GM23248 (cell line): ENCODE measurements around the gene TEF. TPM values are rescaled to one million over a fixed set of nuclear protein-coding genes. Genes with fewer than 3 reads are reported as not detected.
A peak's percentile ranks its signal among the peaks of the same experiment; 100 is the strongest.

Source experiments
- DNase-seq: peaks from one replicate; pipeline ENCODE4 v3.0.0-alpha.2; 2015
- H2AFZ ChIP-seq: fragments of 200-600 bp; sonication (generic); 2 replicates; pipeline ENCODE4 v1.6.1; 2016; ENCODE audit warnings: antibody characterized with exemption
- H3F3A ChIP-seq: fragments of 200-600 bp; sonication (generic); 2 replicates; pipeline ENCODE4 v1.6.1; 2016; ENCODE audit warnings: mild to moderate bottlenecking, antibody characterized with exemption, mixed run types; ENCODE audit not compliant: insufficient read depth
- H3K27ac ChIP-seq: fragments of 200-600 bp; sonication (generic); 2 replicates; pipeline ENCODE4 v1.5.1; 2016; ENCODE audit warnings: mild to moderate bottlenecking
- H3K27me3 ChIP-seq: fragments of 200-600 bp; sonication (generic); replicated peaks from 2 replicates; pipeline ENCODE4 v1.6.1; 2016; ENCODE audit warnings: mild to moderate bottlenecking; ENCODE audit not compliant: insufficient read depth
- H3K36me3 ChIP-seq: fragments of 200-600 bp; sonication (generic); 2 replicates; pipeline ENCODE4 v1.6.1; 2016; ENCODE audit warnings: low read depth, mild to moderate bottlenecking
- H3K4me1 ChIP-seq: fragments of 200-600 bp; sonication (generic); 2 replicates; pipeline ENCODE4 v1.6.1; 2016; ENCODE audit warnings: mild to moderate bottlenecking; ENCODE audit not compliant: insufficient read depth
- H3K4me2 ChIP-seq: fragments of 200-600 bp; sonication (generic); one replicate; pipeline ENCODE4 v1.6.1; 2016; ENCODE audit warnings: mild to moderate bottlenecking; ENCODE audit not compliant: unreplicated experiment
- H3K4me3 ChIP-seq: fragments of 200-600 bp; sonication (generic); 2 replicates; pipeline ENCODE4 v1.5.1; 2016; ENCODE audit warnings: mild to moderate bottlenecking
- H3K79me2 ChIP-seq: fragments of 200-600 bp; sonication (generic); 2 replicates; pipeline ENCODE4 v1.6.1; 2016; ENCODE audit warnings: mild to moderate bottlenecking; ENCODE audit not compliant: insufficient read depth
- H3K9ac ChIP-seq: fragments of 200-600 bp; sonication (generic); 2 replicates; pipeline ENCODE4 v1.6.1; 2016; ENCODE audit warnings: mild to moderate bottlenecking
- H3K9me2 ChIP-seq: fragments of 200-600 bp; sonication (generic); 2 replicates; pipeline ENCODE4 v1.6.1; 2016; ENCODE audit warnings: mixed run types, mild to moderate bottlenecking, moderate library complexity; ENCODE audit not compliant: insufficient read depth
- H3K9me3 ChIP-seq: fragments of 200-600 bp; sonication (generic); one replicate; pipeline ENCODE4 v1.6.1; 2017; ENCODE audit warnings: low read depth
- H4K20me1 ChIP-seq: fragments of 200-600 bp; sonication (generic); 2 replicates; pipeline ENCODE4 v1.6.0; 2016; ENCODE audit not compliant: insufficient read depth
- EZH2 ChIP-seq: fragments of 200-600 bp; sonication (generic); IDR thresholded peaks from 2 replicates; pipeline ENCODE4 v1.6.1; 2018; ENCODE audit warnings: antibody characterized with exemption, mild to moderate bottlenecking; ENCODE audit not compliant: insufficient read depth, poor library complexity, severe bottlenecking
- EZH2phosphoT487 ChIP-seq: fragments of 200-600 bp; sonication (generic); IDR thresholded peaks from 2 replicates; pipeline ENCODE4 v1.6.1; 2018; ENCODE audit warnings: antibody characterized with exemption, moderate library complexity, mild to moderate bottlenecking, low read depth; ENCODE audit not compliant: insufficient read depth
- WGBS, 2 experiments: methylation state at CpG; one replicate each; pipeline ENCODE4 v1.1.6; 2015 to 2017; ENCODE audit warnings: low lambda C conversion rate in 2 of 2, low coverage in 1 of 2; ENCODE audit errors: missing lambda C conversion rate in 2 of 2; 5-methylcytosine and 5-hydroxymethylcytosine counted together
- in situ Hi-C: fragments of 300-500 bp; cut with MboI; formaldehyde crosslinking; loops from 2 replicates; pipeline ENCODE4 v1.15.0; 2020
- polyA plus RNA-seq: library from polyadenylated mRNA; unstranded; fragments of >200 nt; fragmentation: Nextera tagmentation; extraction: Ambion mirVana; gene quantifications from 2 replicates; pipeline ENCODE4 v1.2.1, GENCODE V29; 2016
- total RNA-seq: library from RNA; depleted of rRNA; stranded (reverse); fragments of >200 nt; shearing (Covaris generic); gene quantifications from 2 replicates; pipeline ENCODE4 v1.2.3, GENCODE V29; 2014

TEF gene
- total and polyA plus RNA-seq, 2 experiments from 2014 or later, result 2.2 to 4.2 TPM

GRCh38 chr22:41350087-41350486 lies 31.7 kb upstream of the TEF start:
- H3K4me1 ChIP-seq, result peaks cover 7% of the 10 kb centered on the region; the same call in 1 of the 2 replicates
- in situ Hi-C loops, result no loop called here
- no peaks in the 10 kb centered on the region for H3K9me2 ChIP-seq
- no peaks in the 10 kb centered on the region for H3K9me3 ChIP-seq
- no peak overlapping the region for H3K4me3 ChIP-seq
- no peaks in the 10 kb centered on the region for H4K20me1 ChIP-seq
- H3K27me3 ChIP-seq, result no peaks in the 10 kb centered on the region
- no peak overlapping the region for H2AFZ ChIP-seq
- H3K27ac ChIP-seq, result no peak overlapping the region
- peak; percentile 12 for DNase-seq
- H3K79me2 ChIP-seq, result no peaks in the 10 kb centered on the region
- no peaks in the 10 kb centered on the region; the same call in 1 of the 2 replicates for H3K36me3 ChIP-seq
- no peak overlapping the region for H3K4me2 ChIP-seq
- TF ChIP-seq EZH2 (no peak), EZH2phosphoT487 (no peak)
- WGBS, 2 experiments, result 65 to 74% methylated on average over 4 of the region's 4 CpGs
- no peaks in the 10 kb centered on the region for H3F3A ChIP-seq
- H3K9ac ChIP-seq, result no peak overlapping the region

GRCh38 chr22:41351011-41351410 lies 30.7 kb upstream of the TEF start:
- Histone ChIP-seq H3K27ac (no peak overlapping the region), H3K36me3 (peaks cover 2% of the 10 kb centered on the region; the same call in 1 of the 2 replicates), H4K20me1 (no peaks in the 10 kb centered on the region), H3F3A (no peaks in the 10 kb centered on the region), H3K9ac (no peak overlapping the region), H3K9me2 (no peaks in the 10 kb centered on the region), H3K4me1 (peaks cover 7% of the 10 kb centered on the region; the same call in 1 of the 2 replicates), H2AFZ (no peak overlapping the region), H3K4me2 (no peak overlapping the region), H3K79me2 (no peaks in the 10 kb centered on the region), H3K27me3 (no peaks in the 10 kb centered on the region), H3K4me3 (no peak overlapping the region), H3K9me3 (no peaks in the 10 kb centered on the region)
- DNase-seq, result no peak
- WGBS, 2 experiments, result 90 to 99% methylated on average over 5 of the region's 5 CpGs
- in situ Hi-C loops, result no loop called here
- no peak for TF ChIP-seq EZH2phosphoT487

- Histone ChIP-seq H3K9me3 (no peaks in the 10 kb centered on the region), H3K4me3 (no peak overlapping the region), H4K20me1 (no peaks in the 10 kb centered on the region), H3K27me3 (no peaks in the 10 kb centered on the region), H3K4me1 (peaks cover 7% of the 10 kb centered on the region; the same call in 1 of the 2 replicates), H3K27ac (peak overlapping the region; percentile 27; the same call in 1 of the 2 replicates), H2AFZ (no peak overlapping the region), H3K36me3 (peaks cover 5% of the 10 kb centered on the region; the same call in 1 of the 2 replicates), H3K79me2 (no peaks in the 10 kb centered on the region), H3F3A (no peaks in the 10 kb centered on the region), H3K4me2 (no peak overlapping the region), H3K9me2 (no peaks in the 10 kb centered on the region), H3K9ac (no peak overlapping the region)
- TF ChIP-seq EZH2phosphoT487 (no peak), EZH2 (no peak)
- in situ Hi-C loops, result no loop called here
- DNase-seq, result peak; percentile 79
- 12 to 21% methylated on average over 6 of the region's 6 CpGs for WGBS, 2 experiments
Measured at GRCh38 chr22:41352058-41352457, 29.7 kb upstream of the TEF start.

GRCh38 chr22:41353862-41354575 lies 27.7 kb upstream of the TEF start:
- WGBS, 2 experiments, result 95 to 96% methylated on average over 10 of the region's 10 CpGs
- H3K4me3 ChIP-seq, result no peak overlapping the region
- peaks cover 12% of the 10 kb centered on the region; the same call in 1 of the 2 replicates for H3K36me3 ChIP-seq
- H3K27ac ChIP-seq, result no peak overlapping the region
- no peak overlapping the region for H3K9ac ChIP-seq
- H4K20me1 ChIP-seq, result no peaks in the 10 kb centered on the region
- no peak overlapping the region for H3K4me2 ChIP-seq
- H3K4me1 ChIP-seq, result peaks cover 7% of the 10 kb centered on the region; the same call in 1 of the 2 replicates
- DNase-seq, result no peak
- no peaks in the 10 kb centered on the region for H3F3A ChIP-seq
- no peaks in the 10 kb centered on the region for H3K79me2 ChIP-seq
- H3K27me3 ChIP-seq, result no peaks in the 10 kb centered on the region
- no peaks in the 10 kb centered on the region for H3K9me2 ChIP-seq
- H3K9me3 ChIP-seq, result no peaks in the 10 kb centered on the region
- TF ChIP-seq EZH2 (no peak), EZH2phosphoT487 (no peak)
- in situ Hi-C loops, result no loop called here
- H2AFZ ChIP-seq, result no peak overlapping the region
